ENCODE results near the gene TMEM161A. TPM values are rescaled to one million over a fixed set of nuclear protein-coding genes. Genes with fewer than 3 reads are reported as not detected.
A peak's percentile ranks its signal among the peaks of the same experiment; 100 is the strongest.

The TMEM161A gene
- 10 to 100 TPM; 17.4 to 18.7 TPM for total RNA-seq
- polyA plus RNA-seq (ENCODE audit: insufficient read depth, low read depth, low replicate concordance) = 13.2 TPM
- long read RNA-seq, donor 1, transcript TMEM161A-201 (12 exons, 1,820 nt) = major isoform, 6 of 11 reads
- long read RNA-seq, donor 1, partial matches to known transcripts = 0 of 11 reads
- long read RNA-seq, donor 1, other reads (novel, unspliced or antisense) = 0 of 11 reads
- long read RNA-seq, donor 2, partial matches to known transcripts = 0 of 5 reads
- long read RNA-seq, donor 2, other reads (novel, unspliced or antisense) = 0 of 5 reads

- no peaks in the 10 kb centered on the region for H3K9me3 ChIP-seq
- intact Hi-C loops (cut with DNase I; ENCODE audit: low total_unique reads) = no loop called here
- peaks cover 8% of the 10 kb centered on the region for H3K4me1 ChIP-seq
- peak; percentile 99 for DNase-seq
- no peaks in the 10 kb centered on the region for H3K27me3 ChIP-seq
- TF ChIP-seq POLR2A (IDR thresholded peaks at IDR 0.05) = no peak
- TF ChIP-seq CTCF (IDR thresholded peaks at IDR 0.05) = no peak
- H3K4me3 ChIP-seq = peak within 1 kb of the TSS; percentile 70 to 74
- H3K27ac ChIP-seq = peak within 1 kb of the TSS; percentile 12 to 52
- H3K36me3 ChIP-seq (ENCODE audit: low read depth, missing control alignments) = no peaks in the 10 kb centered on the region
- WGBS, 2 donors = 1 to 12% methylated on average over 7 to 42 of the region's 42 CpGs
Observed at GRCh38 chr19:19138109-19138981, at the start of gene TMEM161A. Gene TMEM161A, minus strand, starts transcription at chr19:19138478. Its CDS starts 50 bp downstream, at chr19:19138428.

GRCh38 chr19:19186742-19187141 lies 48.5 kb upstream of the TMEM161A start:
- Histone ChIP-seq H3K27me3 (no peaks in the 10 kb centered on the region), H3K4me3 (no peak overlapping the region), H3K27ac (no peak overlapping the region), H3K36me3 (ENCODE audit: low read depth, missing control alignments) (no peaks in the 10 kb centered on the region), H3K9me3 (no peaks in the 10 kb centered on the region), H3K4me1 (peaks cover 8% of the 10 kb centered on the region)
- intact Hi-C loops (cut with DNase I; ENCODE audit: low total_unique reads) = no loop called here
- DNase-seq = no peak
- 90 to 92% methylated on average over 13 to 14 of the region's 14 CpGs for WGBS, 2 donors
- TF ChIP-seq POLR2A (IDR thresholded peaks at IDR 0.05) = no peak
- no peak for TF ChIP-seq CTCF (IDR thresholded peaks at IDR 0.05)

GRCh38 chr19:19185853-19186740 lies 47.8 kb upstream of the TMEM161A start:
- no peak overlapping the region for H3K27ac ChIP-seq
- peak; percentile 23 for DNase-seq
- no peak overlapping the region for H3K4me3 ChIP-seq
- intact Hi-C loops (cut with DNase I; ENCODE audit: low total_unique reads) = no loop called here
- 73 to 92% methylated on average over 2 to 9 of the region's 9 CpGs for WGBS, 2 donors
- H3K27me3 ChIP-seq = no peaks in the 10 kb centered on the region
- TF ChIP-seq CTCF (IDR thresholded peaks at IDR 0.05) (peak in 2 of 3 experiments; percentile 13 to 34), POLR2A (IDR thresholded peaks at IDR 0.05) (no peak)
- no peaks in the 10 kb centered on the region for H3K36me3 ChIP-seq (ENCODE audit: low read depth, missing control alignments)
- H3K9me3 ChIP-seq = no peaks in the 10 kb centered on the region
- H3K4me1 ChIP-seq = peaks cover 5% of the 10 kb centered on the region

GRCh38 chr19:19181488-19181998 lies 43.3 kb upstream of the TMEM161A start:
- H3K27ac ChIP-seq = no peak overlapping the region
- WGBS, 2 donors = 79 to 85% methylated on average over 9 of the region's 9 CpGs
- no peak for TF ChIP-seq POLR2A (IDR thresholded peaks at IDR 0.05)
- no peak for TF ChIP-seq CTCF (IDR thresholded peaks at IDR 0.05)
- intact Hi-C loops (cut with DNase I; ENCODE audit: low total_unique reads) = no loop called here
- DNase-seq = no peak
- no peaks in the 10 kb centered on the region for H3K36me3 ChIP-seq (ENCODE audit: low read depth, missing control alignments)
- H3K9me3 ChIP-seq = no peaks in the 10 kb centered on the region
- no peak overlapping the region for H3K4me3 ChIP-seq
- no peaks in the 10 kb centered on the region for H3K4me1 ChIP-seq
- no peaks in the 10 kb centered on the region for H3K27me3 ChIP-seq
